ENCODE data around the gene PDE8B.

The PDE8B gene

DNA sequence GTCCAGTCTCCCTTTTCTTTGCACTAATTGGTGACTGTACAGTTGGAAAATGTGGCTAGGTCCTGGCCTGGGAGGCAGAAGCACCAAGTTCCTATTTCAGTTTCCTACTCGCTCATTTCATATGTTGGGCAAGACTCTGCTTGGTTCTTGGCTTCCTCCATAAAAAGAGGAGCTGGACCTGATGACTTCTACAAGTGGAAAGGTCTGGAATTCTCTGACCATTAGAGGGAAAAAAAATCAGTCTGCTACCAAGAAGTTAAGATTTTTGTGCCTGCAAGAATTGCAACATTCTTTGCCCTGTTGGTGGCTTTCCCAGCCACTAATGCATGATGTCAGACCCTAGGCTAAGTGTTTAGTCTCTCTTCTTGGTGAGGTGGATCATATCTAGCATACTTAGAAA lies 190.2 kb downstream of the PDE8B start:
- peak; percentile 65 for DNase-seq (ENCODE audit: low read depth)

GRCh38 chr5:77402796-77403195 lies 192.3 kb downstream of the PDE8B start:
- no peak for DNase-seq (ENCODE audit: low read depth)

- DNase-seq (ENCODE audit: low read depth): no peak
These were observed 196.7 kb downstream of the PDE8B start for GRCh38 chr5:77407152-77407551.

- no peak for DNase-seq (ENCODE audit: low read depth)
These were observed 199.6 kb downstream of the PDE8B start for GRCh38 chr5:77409870-77410621.

- DNase-seq (ENCODE audit: low read depth): no peak
These were observed 202.6 kb downstream of the PDE8B start for GRCh38 chr5:77413049-77413448.

DNA sequence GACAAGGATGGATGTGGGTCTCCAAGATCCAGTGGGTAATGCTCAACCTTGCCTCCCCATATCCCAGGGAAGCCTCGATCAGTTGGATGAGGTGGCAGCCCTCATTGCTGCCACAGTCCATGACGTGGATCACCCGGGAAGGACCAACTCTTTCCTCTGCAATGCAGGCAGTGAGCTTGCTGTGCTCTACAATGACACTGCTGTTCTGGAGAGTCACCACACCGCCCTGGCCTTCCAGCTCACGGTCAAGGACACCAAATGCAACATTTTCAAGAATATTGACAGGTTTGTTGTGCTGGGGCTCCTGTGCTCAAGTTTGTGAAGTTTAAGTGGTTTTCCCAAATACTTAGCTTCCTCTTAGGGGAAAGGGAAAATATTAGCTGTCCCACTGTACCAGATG lies 207.7 kb downstream of the PDE8B start:
- DNase-seq (ENCODE audit: low read depth): no peak

DNA sequence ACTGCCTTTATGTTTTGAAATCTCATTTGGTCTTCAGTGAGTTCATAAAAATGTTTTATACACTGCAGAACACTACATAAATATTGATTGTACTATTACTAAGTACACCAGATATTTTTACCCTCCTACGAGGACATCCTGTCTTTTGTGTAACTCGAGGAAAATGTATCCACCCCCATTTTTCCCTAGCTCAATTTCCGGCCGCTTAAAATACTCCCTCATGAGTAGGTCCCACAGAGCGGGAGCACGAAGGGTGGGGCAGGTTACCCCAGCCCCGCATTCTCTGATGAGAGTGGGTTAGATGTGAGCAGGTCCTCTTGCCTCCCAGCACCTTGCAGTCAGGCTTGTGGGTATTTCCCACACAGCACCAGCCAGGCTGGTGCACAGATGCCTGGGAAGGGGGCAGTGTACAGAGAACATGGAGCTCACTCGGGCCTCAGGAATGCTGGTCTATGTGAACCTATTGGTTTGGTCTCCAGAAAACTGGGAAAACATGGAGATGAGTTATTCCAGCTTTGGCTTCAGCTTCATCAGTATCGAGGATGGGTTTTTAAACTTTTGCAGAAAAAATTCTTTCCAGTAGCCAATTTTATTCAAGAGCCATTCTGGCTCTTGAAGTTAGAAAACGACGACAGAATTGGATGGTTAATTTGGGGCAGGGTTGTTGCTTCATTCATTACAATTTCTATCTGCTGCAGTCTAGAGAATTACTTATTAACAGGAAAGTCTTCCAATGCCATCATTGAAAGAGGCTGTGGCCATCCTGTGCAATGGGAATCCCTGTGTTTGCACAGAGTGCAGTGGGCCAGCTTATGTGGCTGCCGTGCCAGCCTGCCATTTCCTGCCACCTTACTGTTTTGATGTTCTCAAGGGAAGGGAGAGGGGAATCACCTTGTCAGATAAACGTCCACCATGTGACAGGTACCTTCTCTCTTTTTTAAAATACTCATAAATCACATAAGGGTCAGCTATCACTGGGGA lies 208.4 kb downstream of the PDE8B start:
- no peak for DNase-seq (ENCODE audit: low read depth)

DNA sequence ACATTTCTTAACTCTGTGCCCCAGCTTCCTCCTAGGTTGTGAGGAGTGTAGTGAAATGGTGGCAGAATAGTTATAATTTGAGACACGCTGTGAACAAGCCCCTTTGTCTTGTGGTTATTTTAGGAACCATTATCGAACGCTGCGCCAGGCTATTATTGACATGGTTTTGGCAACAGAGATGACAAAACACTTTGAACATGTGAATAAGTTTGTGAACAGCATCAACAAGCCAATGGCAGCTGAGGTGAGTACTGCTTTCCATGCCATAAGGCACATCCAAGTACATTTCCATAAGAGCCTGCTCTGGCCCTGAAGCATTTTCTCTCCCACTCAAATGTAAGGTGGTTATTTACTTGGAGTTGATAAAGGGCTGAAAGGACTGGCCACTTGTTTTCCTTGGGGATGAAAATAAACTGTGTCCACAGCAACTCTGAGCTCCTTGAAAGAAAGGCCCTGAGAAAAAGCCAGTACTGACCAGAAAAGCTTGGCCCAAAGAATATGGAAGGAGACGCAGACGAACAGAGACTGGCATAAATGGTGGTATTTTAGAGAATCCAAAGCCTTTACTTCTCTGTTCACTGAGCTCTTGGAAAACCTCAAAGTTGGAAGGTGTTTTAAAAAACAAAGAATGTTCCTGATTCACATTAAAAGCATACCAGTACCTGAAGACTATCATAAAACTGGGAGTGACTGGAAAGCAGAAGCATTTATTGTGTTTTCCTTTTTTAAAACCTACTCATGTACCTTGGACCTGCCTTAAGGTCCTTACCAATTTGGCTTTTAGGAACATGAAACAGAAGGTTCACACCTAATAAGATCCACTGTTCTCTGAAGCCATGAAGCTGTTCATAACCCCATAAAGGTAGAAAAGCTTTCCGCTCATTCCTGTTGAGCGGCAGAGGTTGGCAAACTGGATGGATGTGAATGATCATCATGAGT lies 209.4 kb downstream of the PDE8B start:
- no peak for DNase-seq (ENCODE audit: low read depth)

DNA sequence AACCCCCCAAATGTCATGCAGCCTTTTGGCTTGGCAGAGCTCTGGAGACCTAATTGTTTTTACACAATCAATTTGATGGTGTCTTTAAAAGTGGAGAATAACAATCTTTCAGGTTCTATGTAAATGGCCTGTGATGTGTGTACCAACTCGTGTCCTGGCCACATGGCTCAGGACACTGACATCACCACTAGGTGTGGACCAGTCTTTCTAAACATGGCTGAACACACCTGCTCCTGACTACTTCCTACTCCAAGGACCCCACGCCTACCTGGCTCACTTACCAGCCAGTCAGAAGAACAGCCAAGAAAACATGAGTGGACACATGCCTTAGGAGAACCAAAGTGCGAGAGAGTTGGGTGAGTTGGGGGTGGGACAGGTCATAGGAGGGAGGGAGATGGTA lies 210.5 kb downstream of the PDE8B start:
- no peak for DNase-seq (ENCODE audit: low read depth)

GRCh38 chr5:77423022-77423750 lies 212.7 kb downstream of the PDE8B start:
- peak; percentile 87 for DNase-seq (ENCODE audit: low read depth)

DNA sequence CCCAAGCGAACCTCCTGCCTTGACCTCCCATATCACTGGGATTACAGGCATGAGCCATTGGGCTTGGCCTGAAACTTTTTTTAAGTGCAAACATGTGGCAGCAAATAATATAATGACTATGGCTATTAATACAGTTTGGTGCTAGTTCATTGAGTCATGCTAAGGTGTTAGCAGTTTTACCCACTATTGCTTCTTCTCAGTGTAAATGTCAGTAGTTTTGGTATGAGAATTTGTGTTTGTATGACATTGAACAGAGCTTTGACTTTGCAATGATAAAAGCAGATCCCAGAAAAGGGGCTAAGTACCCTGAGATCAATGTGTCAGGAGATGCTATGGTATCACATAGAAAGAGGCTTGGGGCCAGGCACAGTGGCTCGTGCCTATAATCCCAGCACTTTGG lies 214.4 kb downstream of the PDE8B start:
- no peak for DNase-seq (ENCODE audit: low read depth)

GRCh38 chr5:77425420-77425819 lies 214.9 kb downstream of the PDE8B start:
- no peak for DNase-seq (ENCODE audit: low read depth)

DNA sequence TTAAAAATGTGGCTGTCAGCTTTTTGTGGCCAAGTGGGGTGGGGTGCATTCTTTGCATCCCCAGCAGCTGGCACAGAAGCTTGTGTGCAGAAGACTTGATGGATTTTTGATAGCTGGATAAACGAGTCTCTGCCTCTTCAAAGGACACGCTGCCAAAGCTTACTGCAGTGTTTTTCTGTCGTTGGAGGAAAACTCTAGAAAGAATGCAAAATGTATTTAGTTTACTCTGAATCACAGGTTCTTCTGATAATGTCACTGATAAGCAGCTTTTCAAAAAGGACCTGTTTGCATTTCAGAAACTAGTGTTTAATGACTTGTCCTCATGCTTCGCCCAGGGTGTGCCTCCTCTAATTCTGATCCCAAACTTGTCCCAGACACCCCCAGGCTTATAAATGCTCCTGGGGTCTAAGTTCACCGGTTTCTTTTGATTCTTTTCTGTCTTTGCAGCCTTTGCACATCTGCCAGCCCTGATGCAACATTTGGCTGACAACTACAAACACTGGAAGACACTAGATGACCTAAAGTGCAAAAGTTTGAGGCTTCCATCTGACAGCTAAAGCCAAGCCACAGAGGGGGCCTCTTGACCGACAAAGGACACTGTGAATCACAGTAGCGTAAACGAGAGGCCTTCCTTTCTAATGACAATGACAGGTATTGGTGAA lies 215.6 kb downstream of the PDE8B start:
- DNase-seq (ENCODE audit: low read depth): no peak

GRCh38 chr5:77426670-77427069 lies 216.2 kb downstream of the PDE8B start:
- no peak for DNase-seq (ENCODE audit: low read depth)

DNA sequence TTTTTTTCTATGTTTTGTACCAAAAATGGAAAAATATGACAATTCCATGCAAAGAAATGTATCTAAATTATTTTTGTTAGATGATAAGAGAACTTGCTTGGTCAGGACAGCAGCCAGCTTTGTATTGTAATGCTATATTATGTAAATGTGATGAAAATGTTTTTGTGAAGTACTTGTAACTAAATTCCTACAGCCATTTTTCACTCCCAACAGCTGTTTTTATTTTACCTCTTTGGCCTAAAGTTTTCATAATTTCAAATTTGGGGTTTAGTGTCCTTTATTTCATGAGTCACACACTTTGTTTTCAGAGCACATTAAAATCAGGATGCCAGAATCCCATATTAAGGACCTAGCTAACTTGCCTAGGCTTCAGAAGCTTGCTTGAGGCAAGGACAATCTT lies 217.5 kb downstream of the PDE8B start:
- no peak for DNase-seq (ENCODE audit: low read depth)

GRCh38 chr5:77428526-77428925 lies 218.0 kb downstream of the PDE8B start:
- no peak for DNase-seq (ENCODE audit: low read depth)

GRCh38 chr5:77430726-77431125 lies 220.2 kb downstream of the PDE8B start:
- DNase-seq (ENCODE audit: low read depth): no peak

- no peak for DNase-seq (ENCODE audit: low read depth)
These were observed 220.8 kb downstream of the PDE8B start for GRCh38 chr5:77431286-77431685.

DNA sequence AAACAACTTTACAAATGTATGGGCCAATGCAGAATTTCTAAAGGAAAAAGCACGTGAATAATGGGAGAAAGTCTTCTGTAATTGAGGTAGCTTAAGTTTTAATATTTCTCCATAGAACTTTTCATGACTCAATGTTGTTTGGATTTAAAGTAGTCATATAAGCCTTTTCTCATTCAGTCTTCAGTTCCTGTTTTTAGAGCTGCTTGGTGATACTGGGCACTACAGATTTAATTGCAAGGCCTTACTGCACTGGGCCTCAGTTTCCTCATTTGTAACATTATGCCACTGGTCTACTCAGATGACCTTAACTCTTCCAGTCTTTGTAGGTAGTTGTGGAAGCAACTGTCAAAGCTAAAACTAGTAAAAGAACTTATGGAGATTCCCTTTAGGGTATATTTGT lies 221.2 kb downstream of the PDE8B start:
- DNase-seq (ENCODE audit: low read depth): no peak

DNA sequence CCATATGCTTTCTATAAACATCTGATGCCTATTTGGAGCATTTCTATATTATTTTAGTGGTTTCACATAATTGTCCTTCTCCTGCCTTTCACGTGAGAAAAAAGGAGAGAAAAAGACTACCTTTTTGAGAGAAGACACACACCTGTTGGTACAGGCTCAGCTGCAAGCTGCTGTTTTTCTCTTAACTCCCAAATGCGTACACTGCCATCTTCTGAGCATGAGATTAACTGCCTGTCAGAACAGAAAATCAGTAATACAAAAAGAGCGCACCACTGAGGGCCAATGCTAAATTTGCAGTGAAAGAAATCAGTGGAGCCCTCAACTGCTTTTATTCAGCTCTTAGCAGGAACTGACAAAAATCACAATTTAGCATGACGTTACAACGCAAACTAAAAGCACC lies 226.7 kb downstream of the PDE8B start:
- DNase-seq (ENCODE audit: low read depth): no peak

- no peak for DNase-seq (ENCODE audit: low read depth)
These were observed 227.6 kb downstream of the PDE8B start for GRCh38 chr5:77438071-77438470.
